Measurements from ENCODE around the gene AHSG.

GRCh38 chr3:186627852-186628414 lies 15.1 kb downstream of the AHSG start:
- TF ChIP-seq POLR2AphosphoS5 (IDR thresholded peaks at IDR 0.05; ENCODE audit: low read depth, low read length) (no peak), POLR2A (IDR thresholded peaks at IDR 0.05; ENCODE audit: low read depth, low read length) (no peak)
